Natural killer cell (primary cell): ENCODE data around the gene DDX31. TPM values are rescaled to one million over a fixed set of nuclear protein-coding genes. Genes with fewer than 3 reads are reported as not detected.

Experiments
- ATAC-seq, 3 donors: fragments of 150-1000 bp in 2 of 3; fragments of 200-7000 bp in 1 of 3; cut with Tn5 transposase; 1 replicate in 1 of 3; 2 replicates in 2 of 3; pipeline ENCODE4 v1.10.0; 2021; ENCODE audit warnings: mild to moderate bottlenecking in 2 of 3, moderate library complexity in 2 of 3
- DNase-seq, 2 donors: peaks; one replicate each; pipeline versions ENCODE4 v3.0.0 to v3.0.0-alpha.2; 2013 to 2021; ENCODE audit warnings: mixed read lengths in 1 of 2
- H3K27ac ChIP-seq: one replicate; pipeline ENCODE4 v1.5.1; 2013; ENCODE audit warnings: mild to moderate bottlenecking, low read length
- H3K27me3 ChIP-seq: one replicate; pipeline ENCODE4 v1.6.1; 2013; ENCODE audit warnings: low read length; ENCODE audit not compliant: control insufficient read depth, insufficient read depth
- H3K36me3 ChIP-seq: one replicate; pipeline ENCODE4 v1.6.1; 2013; ENCODE audit warnings: low read length; ENCODE audit not compliant: control insufficient read depth, insufficient read depth
- H3K4me1 ChIP-seq: one replicate; pipeline ENCODE4 v1.6.1; 2013; ENCODE audit warnings: low read length; ENCODE audit not compliant: control insufficient read depth, insufficient read depth
- H3K4me3 ChIP-seq: one replicate; pipeline ENCODE4 v1.5.1; 2013; ENCODE audit warnings: low read length
- H3K9me3 ChIP-seq: one replicate; pipeline ENCODE4 v1.6.1; 2013; ENCODE audit warnings: low read length; ENCODE audit not compliant: control insufficient read depth, insufficient read depth
- H3K27ac Mint-ChIP-seq, 2 donors: one replicate each; pipeline ENCODE4 v1.8.0; 2022; ENCODE audit warnings: mild to moderate bottlenecking in 2 of 2, mixed read lengths in 2 of 2, moderate library complexity in 1 of 2
- H3K27me3 Mint-ChIP-seq, 2 donors: one replicate each; pipeline ENCODE4 v1.8.0; 2022; ENCODE audit warnings: low read depth in 2 of 2, mixed read lengths in 2 of 2
- H3K36me3 Mint-ChIP-seq: one replicate; pipeline ENCODE4 v1.8.0; 2022; ENCODE audit warnings: mixed read lengths
- H3K4me1 Mint-ChIP-seq, 2 donors: one replicate each; pipeline ENCODE4 v1.8.0; 2022; ENCODE audit warnings: mixed read lengths in 2 of 2
- H3K4me3 Mint-ChIP-seq: one replicate; pipeline ENCODE4 v1.8.0; 2022; ENCODE audit warnings: mild to moderate bottlenecking, moderate library complexity, mixed read lengths
- H3K9me3 Mint-ChIP-seq, 2 donors: one replicate each; pipeline ENCODE4 v1.8.0; 2022; ENCODE audit warnings: mixed read lengths in 2 of 2
- WGBS: methylation state at CpG from one replicate; pipeline ENCODE4 v1.1.7; 2013; ENCODE audit warnings: missing lambda C conversion rate; ENCODE audit not compliant: insufficient coverage; 5-methylcytosine and 5-hydroxymethylcytosine counted together
- intact Hi-C: fragments of 100-400 bp; cut with micrococcal nuclease; formaldehyde crosslinking; loops from one replicate; pipeline ENCODE4 v1.14.2; 2022
- total RNA-seq, 4 donors: library from RNA; stranded (reverse); fragments of 120-200 nt in 1 of 4; gene quantifications; one replicate each; pipeline versions ENCODE4 v1.2.3 to v1.2.4, GENCODE V29; 2013 to 2022
- TF ChIP-seq, protein P1 (sequence below): fragments of 200-600 bp; IDR thresholded peaks from one replicate; pipeline ENCODE4 v1.8.0; 2022; ENCODE audit warnings: antibody characterized with exemption

Gene DDX31
- total RNA-seq, 3 donors from 2014 or later (not counting 1 experiment from before 2014, with no cell fraction given), result 6.5 to 12.2 (median 11.5) TPM

DNA sequence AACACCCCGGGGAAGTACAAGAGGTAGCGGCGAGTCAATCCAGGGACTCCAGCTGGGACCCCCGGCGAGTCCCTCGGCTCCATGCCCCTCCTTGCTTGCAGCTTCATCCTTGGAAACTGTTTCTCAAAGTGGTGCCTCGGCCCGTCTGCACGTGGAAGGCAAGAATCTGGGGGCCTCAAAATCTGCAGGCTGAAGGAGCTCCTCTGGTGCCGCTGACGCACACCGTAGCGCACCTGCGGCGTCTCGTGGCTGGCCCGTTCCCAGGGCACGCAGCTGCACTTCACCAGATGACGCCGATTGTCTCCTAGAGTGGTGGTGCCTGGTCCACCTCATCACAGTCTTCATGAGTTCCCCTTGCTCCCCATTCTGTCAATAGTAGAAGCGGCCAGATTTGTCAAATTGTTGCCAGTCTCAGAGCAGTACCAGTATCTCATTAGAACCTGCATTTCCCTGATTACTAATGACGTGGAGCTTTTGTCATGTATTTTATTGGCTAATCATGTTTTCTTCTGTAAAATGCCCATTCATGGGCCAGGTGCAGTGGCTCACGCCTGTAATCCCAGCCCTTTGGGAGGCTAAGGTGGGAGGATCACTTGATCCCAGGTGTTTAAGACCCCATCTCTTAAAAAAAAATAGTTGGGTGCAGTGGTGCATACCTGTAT is 39.1 kb upstream of the DDX31 start:
- Mint-ChIP-seq H3K4me3 (no peak overlapping the region), H3K9me3 (no peaks in the 10 kb centered on the region), H3K4me1 (no peaks in the 10 kb centered on the region), H3K27me3 (peaks cover 0 to 18% of the 10 kb centered on the region in 2 donors), H3K36me3 (no peaks in the 10 kb centered on the region), H3K27ac (no peak overlapping the region)
- Histone ChIP-seq H3K36me3 (no peaks in the 10 kb centered on the region), H3K4me1 (no peaks in the 10 kb centered on the region), H3K27ac (no peak overlapping the region), H3K9me3 (no peaks in the 10 kb centered on the region), H3K27me3 (no peaks in the 10 kb centered on the region), H3K4me3 (no peak overlapping the region)
- WGBS, result 89% methylated on average over 23 of the region's 23 CpGs
- TF ChIP-seq, protein P1, sequence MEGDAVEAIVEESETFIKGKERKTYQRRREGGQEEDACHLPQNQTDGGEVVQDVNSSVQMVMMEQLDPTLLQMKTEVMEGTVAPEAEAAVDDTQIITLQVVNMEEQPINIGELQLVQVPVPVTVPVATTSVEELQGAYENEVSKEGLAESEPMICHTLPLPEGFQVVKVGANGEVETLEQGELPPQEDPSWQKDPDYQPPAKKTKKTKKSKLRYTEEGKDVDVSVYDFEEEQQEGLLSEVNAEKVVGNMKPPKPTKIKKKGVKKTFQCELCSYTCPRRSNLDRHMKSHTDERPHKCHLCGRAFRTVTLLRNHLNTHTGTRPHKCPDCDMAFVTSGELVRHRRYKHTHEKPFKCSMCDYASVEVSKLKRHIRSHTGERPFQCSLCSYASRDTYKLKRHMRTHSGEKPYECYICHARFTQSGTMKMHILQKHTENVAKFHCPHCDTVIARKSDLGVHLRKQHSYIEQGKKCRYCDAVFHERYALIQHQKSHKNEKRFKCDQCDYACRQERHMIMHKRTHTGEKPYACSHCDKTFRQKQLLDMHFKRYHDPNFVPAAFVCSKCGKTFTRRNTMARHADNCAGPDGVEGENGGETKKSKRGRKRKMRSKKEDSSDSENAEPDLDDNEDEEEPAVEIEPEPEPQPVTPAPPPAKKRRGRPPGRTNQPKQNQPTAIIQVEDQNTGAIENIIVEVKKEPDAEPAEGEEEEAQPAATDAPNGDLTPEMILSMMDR, result no peak
- ATAC-seq (no peak), DNase-seq (no peak)
- intact Hi-C loops, result no loop called here

DNA sequence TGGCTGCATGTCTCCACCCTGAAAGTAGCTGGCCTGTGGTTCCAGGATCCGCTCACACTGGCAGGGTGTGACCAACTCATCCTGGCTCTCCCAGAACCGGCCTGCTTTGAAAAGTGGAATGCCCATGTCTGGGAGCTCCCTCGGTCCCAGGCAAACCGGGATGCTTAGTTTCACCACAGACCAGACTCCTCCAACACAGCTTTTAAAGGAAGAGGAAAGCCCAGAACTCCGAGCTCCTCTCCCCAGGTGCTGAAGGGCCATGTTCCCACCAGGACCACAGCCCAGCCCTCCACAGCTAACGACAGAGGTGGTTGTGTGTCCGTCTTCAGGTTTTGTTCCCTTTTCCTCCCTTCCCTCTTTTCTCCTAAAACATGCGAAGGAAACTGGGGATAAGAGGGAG is 38.5 kb upstream of the DDX31 start:
- Histone ChIP-seq H3K9me3 (no peaks in the 10 kb centered on the region), H3K36me3 (no peaks in the 10 kb centered on the region), H3K4me3 (no peak overlapping the region), H3K27ac (no peak overlapping the region), H3K4me1 (no peaks in the 10 kb centered on the region), H3K27me3 (no peaks in the 10 kb centered on the region)
- Mint-ChIP-seq H3K27ac (no peak overlapping the region), H3K4me1 (no peaks in the 10 kb centered on the region), H3K4me3 (no peak overlapping the region), H3K9me3 (no peaks in the 10 kb centered on the region), H3K27me3 (peaks cover 3 to 19% of the 10 kb centered on the region in 2 donors), H3K36me3 (no peaks in the 10 kb centered on the region)
- WGBS, result 78% methylated on average over 8 of the region's 8 CpGs
- TF ChIP-seq, protein P1, result no peak
- ATAC-seq, result no peak
- DNase-seq, result no peak
- intact Hi-C loops, result no loop called here

DNA sequence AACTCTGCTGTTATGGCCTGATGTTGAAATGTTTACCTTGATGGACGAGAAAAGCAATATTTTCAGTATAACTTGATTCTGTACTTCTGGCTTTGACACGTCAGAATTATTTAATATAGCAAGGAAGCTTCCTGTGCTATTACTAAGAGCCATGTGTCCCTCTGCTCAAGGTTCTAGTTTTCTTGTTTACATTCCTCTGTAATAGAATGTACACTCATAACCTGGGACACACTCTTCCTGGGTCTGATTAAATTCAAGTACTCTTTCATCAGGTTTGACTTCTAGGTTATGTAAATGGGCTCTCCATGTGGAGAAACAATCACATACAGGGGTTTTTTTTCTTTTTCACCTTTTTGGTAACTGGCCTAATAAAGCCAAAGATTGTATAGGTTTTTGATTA is 33.6 kb upstream of the DDX31 start:
- Mint-ChIP-seq H3K27me3 (peaks cover 12 to 16% of the 10 kb centered on the region in 2 donors), H3K4me1 (no peaks in the 10 kb centered on the region), H3K4me3 (no peak overlapping the region), H3K36me3 (peaks cover 5% of the 10 kb centered on the region), H3K27ac (no peak overlapping the region), H3K9me3 (peaks cover 0 to 3% of the 10 kb centered on the region in 2 donors)
- H3K27me3 ChIP-seq, result no peaks in the 10 kb centered on the region
- TF ChIP-seq, protein P1, result no peak
- no peaks in the 10 kb centered on the region for H3K9me3 ChIP-seq
- no peaks in the 10 kb centered on the region for H3K4me1 ChIP-seq
- no peaks in the 10 kb centered on the region for H3K36me3 ChIP-seq
- no peak overlapping the region for H3K4me3 ChIP-seq
- ATAC-seq (no peak), DNase-seq (no peak)
- no peak overlapping the region for H3K27ac ChIP-seq
- 76% methylated on average over 2 of the region's 2 CpGs for WGBS
- intact Hi-C loops, result no loop called here

DNA sequence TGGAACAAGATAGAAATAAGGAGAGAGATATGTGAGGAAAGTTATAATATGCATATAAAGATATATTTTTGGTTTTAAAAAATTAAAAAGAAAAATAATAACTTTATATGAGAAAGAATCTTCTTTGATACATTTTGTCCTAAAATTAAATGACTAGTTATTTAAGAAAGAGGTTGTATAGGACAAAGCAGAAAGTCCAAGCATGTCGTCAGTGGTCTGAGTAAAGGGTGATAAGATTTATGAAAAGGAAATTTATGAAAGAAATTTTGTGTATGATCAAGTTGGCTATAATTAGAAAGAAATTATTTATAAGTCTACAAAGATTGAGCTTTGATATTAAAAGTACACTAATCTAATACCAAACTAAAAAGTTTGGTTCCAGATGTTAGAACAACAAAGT is 32.5 kb upstream of the DDX31 start:
- no peaks in the 10 kb centered on the region for H3K27me3 ChIP-seq
- peaks cover 16% of the 10 kb centered on the region for H3K36me3 Mint-ChIP-seq
- no peak overlapping the region for H3K27ac Mint-ChIP-seq
- H3K9me3 ChIP-seq, result peaks cover 2% of the 10 kb centered on the region
- DNase-seq (no peak), ATAC-seq (no peak)
- peaks cover 16 to 19% of the 10 kb centered on the region in 2 donors for H3K27me3 Mint-ChIP-seq
- no peaks in the 10 kb centered on the region for H3K4me1 Mint-ChIP-seq
- no peaks in the 10 kb centered on the region for H3K36me3 ChIP-seq
- TF ChIP-seq, protein P1, result no peak
- intact Hi-C loops, result no loop called here
- peaks cover 5 to 6% of the 10 kb centered on the region in 2 donors for H3K9me3 Mint-ChIP-seq
- H3K4me3 ChIP-seq, result no peak overlapping the region
- WGBS, result 0% methylated on average over 1 of the region's 1 CpG
- no peaks in the 10 kb centered on the region for H3K4me1 ChIP-seq
- no peak overlapping the region for H3K27ac ChIP-seq
- no peak overlapping the region for H3K4me3 Mint-ChIP-seq
